ENCODE results near the gene GPR150. TPM values are rescaled to one million over a fixed set of nuclear protein-coding genes. Genes with fewer than 3 reads are reported as not detected.

The GPR150 gene
- polyA plus RNA-seq, 1 donor (not counting 4 experiments of a cell fraction or from before 2014, with no cell fraction given): 0.07 TPM

- Histone ChIP-seq H3K36me3 (ENCODE audit: control insufficient read depth in 2 of 2, extremely low read depth in 1 of 2, insufficient read depth in 2 of 2, low read length in 2 of 2) (no peaks in the 10 kb centered on the region), H3K9me1 (ENCODE audit: control insufficient read depth, extremely low read depth, insufficient read depth, low read length) (no peaks in the 10 kb centered on the region), H4K20me1 (ENCODE audit: control insufficient read depth, extremely low read depth, insufficient read depth, low read length) (no peaks in the 10 kb centered on the region), H2AFZ (ENCODE audit: control insufficient read depth, low read length) (no peak overlapping the region), H3K79me2 (ENCODE audit: control insufficient read depth, insufficient read depth, low read length) (no peaks in the 10 kb centered on the region), H3K27ac (ENCODE audit: control insufficient read depth, insufficient read depth, low read length) (no peak overlapping the region), H3K4me2 (ENCODE audit: control insufficient read depth, extremely low read depth, insufficient read depth, low read depth, low read length) (no peak overlapping the region), H3K9me3 (ENCODE audit: control insufficient read depth, low read depth, low read length) (no peaks in the 10 kb centered on the region), H3K4me1 (ENCODE audit: control insufficient read depth, extremely low read depth, insufficient read depth, low read length) (peaks cover 9% of the 10 kb centered on the region), H3K9ac (ENCODE audit: control insufficient read depth, extremely low read depth, insufficient read depth, low read length) (no peak overlapping the region), H3K4me3 (ENCODE audit: control insufficient read depth in 2 of 3, extremely low read depth in 1 of 3, insufficient read depth in 2 of 3, low read depth in 1 of 3, low read length in 3 of 3) (no peak overlapping the region), H3K27me3 (ENCODE audit: control insufficient read depth, extremely low read depth, insufficient read depth, low read length) (no peaks in the 10 kb centered on the region)
- dilution Hi-C loops (cut with MboI; ENCODE audit: extremely low pct_ligation_motif_present, low sequenced_read_pairs): no loop called here
- TF ChIP-seq CTCF (optimal IDR thresholded peaks at IDR 0.05 in 1 of 3, IDR thresholded peaks at IDR 0.05 in 1 of 3, conservative IDR thresholded peaks at IDR 0.05 in 1 of 3; ENCODE audit: extremely low read depth in 1 of 3, insufficient read depth in 2 of 3, low read length in 3 of 3) (no peak), EZH2 (IDR thresholded peaks at IDR 0.05; ENCODE audit: low read length) (no peak)
- no peak for DNase-seq (ENCODE audit: low read depth, low spot score)
- FAIRE-seq: no peak
Observed at GRCh38 chr5:95628933-95629332, 9.0 kb downstream of the GPR150 start.

DNA sequence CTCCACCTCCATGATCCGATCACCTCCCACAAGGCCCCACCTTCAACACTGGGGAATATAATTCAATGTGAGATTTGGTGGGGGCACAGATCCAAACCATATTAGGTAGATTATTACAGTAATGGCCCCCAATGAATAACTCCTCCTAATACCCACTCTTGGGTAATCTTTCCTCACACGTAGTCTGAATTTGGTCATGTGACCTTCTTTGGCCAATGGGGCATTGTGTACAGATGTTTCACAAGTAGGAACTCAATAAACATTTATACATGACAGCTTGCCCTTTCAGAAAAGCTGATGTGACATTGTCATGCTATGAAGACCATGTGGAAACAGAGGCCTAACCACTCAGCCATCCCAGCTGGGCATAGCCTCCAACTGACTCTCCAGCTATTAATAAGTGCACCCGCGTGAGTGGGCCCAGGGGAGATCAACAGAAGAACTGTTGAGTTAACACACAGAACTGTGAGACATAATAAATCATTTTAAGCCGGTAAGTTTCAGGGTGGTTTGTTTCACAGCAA, 10.6 kb downstream of the GPR150 start:
- Histone ChIP-seq H3K27me3 (ENCODE audit: control insufficient read depth, extremely low read depth, insufficient read depth, low read length) (no peaks in the 10 kb centered on the region), H3K4me3 (ENCODE audit: control insufficient read depth in 2 of 3, extremely low read depth in 1 of 3, insufficient read depth in 2 of 3, low read depth in 1 of 3, low read length in 3 of 3) (no peak overlapping the region), H3K27ac (ENCODE audit: control insufficient read depth, insufficient read depth, low read length) (no peak overlapping the region), H3K79me2 (ENCODE audit: control insufficient read depth, insufficient read depth, low read length) (no peaks in the 10 kb centered on the region), H3K4me1 (ENCODE audit: control insufficient read depth, extremely low read depth, insufficient read depth, low read length) (peaks cover 9% of the 10 kb centered on the region), H2AFZ (ENCODE audit: control insufficient read depth, low read length) (no peak overlapping the region), H3K9me3 (ENCODE audit: control insufficient read depth, low read depth, low read length) (no peaks in the 10 kb centered on the region), H3K4me2 (ENCODE audit: control insufficient read depth, extremely low read depth, insufficient read depth, low read depth, low read length) (no peak overlapping the region), H4K20me1 (ENCODE audit: control insufficient read depth, extremely low read depth, insufficient read depth, low read length) (no peaks in the 10 kb centered on the region), H3K9me1 (ENCODE audit: control insufficient read depth, extremely low read depth, insufficient read depth, low read length) (no peaks in the 10 kb centered on the region), H3K36me3 (ENCODE audit: control insufficient read depth in 2 of 2, extremely low read depth in 1 of 2, insufficient read depth in 2 of 2, low read length in 2 of 2) (no peaks in the 10 kb centered on the region), H3K9ac (ENCODE audit: control insufficient read depth, extremely low read depth, insufficient read depth, low read length) (no peak overlapping the region)
- TF ChIP-seq EZH2 (IDR thresholded peaks at IDR 0.05; ENCODE audit: low read length) (no peak), CTCF (optimal IDR thresholded peaks at IDR 0.05 in 1 of 3, IDR thresholded peaks at IDR 0.05 in 1 of 3, conservative IDR thresholded peaks at IDR 0.05 in 1 of 3; ENCODE audit: extremely low read depth in 1 of 3, insufficient read depth in 2 of 3, low read length in 3 of 3) (no peak)
- DNase-seq (ENCODE audit: low read depth, low spot score) (no peak), FAIRE-seq (no peak)
- dilution Hi-C loops (cut with MboI; ENCODE audit: extremely low pct_ligation_motif_present, low sequenced_read_pairs): no loop called here

Measured in keratinocyte (primary cell).